Lung (tissue), 12 donors: ENCODE measurements around the gene SLC5A2. TPM values are rescaled to one million over a fixed set of nuclear protein-coding genes. Genes with fewer than 3 reads are reported as not detected.
"Not testable (repeated sequence)": the region's sequence is repeated elsewhere in the genome, so short reads cannot be mapped to it uniquely, and the experiment has no call there.

Experiments used
- ATAC-seq: fragments of 200-7000 bp; cut with Tn5 transposase; one replicate; pipeline ENCODE4 v1.9.1; 2020; ENCODE audit warnings: moderate number of reproducible peaks; ENCODE audit not compliant: insufficient read depth, low FRiP score
- DNase-seq, 3 donors: peaks; one replicate each; pipeline ENCODE4 v3.0.0-alpha.2; 2013 to 2017
- H3K27ac ChIP-seq, 2 donors: one replicate each; pipeline ENCODE4 v1.5.1; 2013; ENCODE audit warnings: mild to moderate bottlenecking in 2 of 2, moderate library complexity in 2 of 2, control low read depth in 1 of 2, inconsistent platforms in 1 of 2, low read depth in 1 of 2, low read length in 1 of 2
- H3K27me3 ChIP-seq, 3 donors: one replicate each; pipeline ENCODE4 v1.5.1; 2013; ENCODE audit warnings: low read length in 2 of 3; ENCODE audit not compliant: control insufficient read depth in 3 of 3, insufficient read depth in 3 of 3
- H3K36me3 ChIP-seq, 4 donors: one replicate each; pipeline ENCODE4 v1.5.1; 2013; ENCODE audit warnings: low read length in 4 of 4, mild to moderate bottlenecking in 1 of 4, moderate library complexity in 1 of 4; ENCODE audit not compliant: control insufficient read depth in 4 of 4, insufficient read depth in 4 of 4
- H3K4me1 ChIP-seq, 5 donors: one replicate each; pipeline ENCODE4 v1.5.1; 2013; ENCODE audit warnings: low read length in 5 of 5, mild to moderate bottlenecking in 2 of 5, moderate library complexity in 1 of 5; ENCODE audit not compliant: control insufficient read depth in 5 of 5, insufficient read depth in 5 of 5
- H3K4me3 ChIP-seq: one replicate; pipeline ENCODE4 v1.5.1; 2013; ENCODE audit warnings: mild to moderate bottlenecking, control low read depth, moderate library complexity
- H3K9ac ChIP-seq, 2 donors: one replicate each; pipeline ENCODE4 v1.5.1; 2013; ENCODE audit warnings: low read length in 2 of 2, control low read depth in 1 of 2; ENCODE audit not compliant: insufficient read depth in 1 of 2
- H3K9me3 ChIP-seq, 4 donors: one replicate each; pipeline ENCODE4 v1.5.1; 2013; ENCODE audit warnings: low read length in 3 of 4, mild to moderate bottlenecking in 1 of 4, moderate library complexity in 1 of 4; ENCODE audit not compliant: control insufficient read depth in 4 of 4, insufficient read depth in 3 of 4
- CTCF ChIP-seq: IDR thresholded peaks from 2 replicates; pipeline ENCODE4 v1.5.1; 2012; ENCODE audit warnings: mild to moderate bottlenecking; ENCODE audit errors: control extremely low read depth, extremely low read depth
- WGBS, 2 donors: extraction: QIAGEN DNeasy Blood & Tissue Kit; methylation state at CpG; one replicate each; pipeline ENCODE4 v1.1.7; 2013; 5-methylcytosine and 5-hydroxymethylcytosine counted together
- polyA plus RNA-seq, 2 donors: library from polyadenylated mRNA; stranded (reverse); fragments of 200-250 nt; gene quantifications; one replicate each; pipeline ENCODE4 v1.2.1, GENCODE V29; 2013
- total RNA-seq, 2 donors: library from RNA; depleted of rRNA in 1 of 2; stranded (reverse); fragments of >200 nt in 1 of 2; gene quantifications; one replicate each; pipeline ENCODE4 v1.2.1, GENCODE V29; 2014 to 2021
- donor health status: control.
- donor health status: control.
- donor health status: Bipolar disorder and iron deficiency.
- donor health status: healthy.
- donor health status: DM: yes; HTN: yes; CAD: no.

The SLC5A2 gene
- total and polyA plus RNA-seq, 4 donors, result 0.85 to 3.1 (median 2.3) TPM

- Histone ChIP-seq H3K9me3 (no peaks in the 10 kb centered on the region), H3K4me3 (no peak overlapping the region), H3K9ac (no peak overlapping the region), H3K27ac (no peak overlapping the region), H3K4me1 (peaks cover 0 to under 1% (median 0%) of the 10 kb centered on the region in 5 donors), H3K36me3 (no peaks in the 10 kb centered on the region), H3K27me3 (no peaks in the 10 kb centered on the region)
- no peak for TF ChIP-seq CTCF
- ATAC-seq (no peak), DNase-seq (no peak)
- WGBS, 2 donors, result 58 to 86% methylated on average over 2 of the region's 2 CpGs
Measured at GRCh38 chr16:31438414-31438813, 44.5 kb upstream of the SLC5A2 start.

GRCh38 chr16:31439023-31439422 is 43.9 kb upstream of the SLC5A2 start:
- not testable (repeated sequence) for ATAC-seq, H3K4me3 ChIP-seq, H3K9me3 ChIP-seq, H3K9ac ChIP-seq, H3K27me3 ChIP-seq, H3K4me1 ChIP-seq, DNase-seq, H3K36me3 ChIP-seq, H3K27ac ChIP-seq
- WGBS, 2 donors, result 54 to 69% methylated on average over 3 of the region's 4 CpGs

- no peak for DNase-seq
- Histone ChIP-seq H3K27me3 (no peaks in the 10 kb centered on the region), H3K27ac (no peak overlapping the region), H3K36me3 (no peaks in the 10 kb centered on the region), H3K4me3 (no peak overlapping the region), H3K9me3 (no peaks in the 10 kb centered on the region), H3K9ac (no peak overlapping the region), H3K4me1 (no peaks in the 10 kb centered on the region)
- ATAC-seq, result no peak
- no peak for TF ChIP-seq CTCF
- WGBS, 2 donors, result 81 to 91% methylated on average over 3 of the region's 3 CpGs
Measured at GRCh38 chr16:31439519-31439918, 43.4 kb upstream of the SLC5A2 start.

- Histone ChIP-seq H3K4me1 (no peaks in the 10 kb centered on the region), H3K27me3 (no peaks in the 10 kb centered on the region), H3K36me3 (no peaks in the 10 kb centered on the region), H3K4me3 (no peak overlapping the region), H3K27ac (peak overlapping the region in 1 of 2 donors; percentile 35), H3K9ac (no peak overlapping the region), H3K9me3 (no peaks in the 10 kb centered on the region)
- DNase-seq, result no peak
- WGBS, 2 donors, result 77 to 91% methylated on average over 4 of the region's 4 CpGs
- no peak for TF ChIP-seq CTCF
- no peak for ATAC-seq
Measured at GRCh38 chr16:31440516-31441184, 42.3 kb upstream of the SLC5A2 start.
